GM23338 (cell line): ENCODE measurements around the gene CCDC97. TPM values are rescaled to one million over a fixed set of nuclear protein-coding genes. Genes with fewer than 3 reads are reported as not detected.

Source experiments
- ATAC-seq: fragments of 200-7000 bp; cut with Tn5 transposase; 3 replicates; pipeline ENCODE4 v1.9.1; 2020
- DNase-seq: peaks from one replicate; pipeline ENCODE4 v3.0.0-alpha.2; 2015; ENCODE audit warnings: low spot score
- H2AFZ ChIP-seq: fragments of 200-600 bp; sonication (generic); 2 replicates; pipeline ENCODE4 v1.8.0; 2016; ENCODE audit warnings: antibody characterized with exemption, mild to moderate bottlenecking, moderate library complexity
- H3F3A ChIP-seq: fragments of 200-600 bp; sonication (generic); replicated peaks from 2 replicates; pipeline ENCODE4 v1.8.0; 2017; ENCODE audit warnings: antibody characterized with exemption, mixed run types, low read depth
- H3K27ac ChIP-seq: fragments of 200-600 bp; sonication (generic); 2 replicates; pipeline ENCODE4 v1.6.1; 2016; ENCODE audit warnings: low read depth
- H3K27me3 ChIP-seq: fragments of 200-600 bp; sonication (generic); 2 replicates; pipeline ENCODE4 v1.8.0; 2016; ENCODE audit warnings: mild to moderate bottlenecking, mixed run types, moderate library complexity; ENCODE audit not compliant: insufficient read depth
- H3K36me3 ChIP-seq: fragments of 200-600 bp; sonication (generic); 2 replicates; pipeline ENCODE4 v1.8.0; 2016; ENCODE audit warnings: mild to moderate bottlenecking; ENCODE audit not compliant: insufficient read depth
- H3K4me1 ChIP-seq: fragments of 200-600 bp; sonication (generic); 2 replicates; pipeline ENCODE4 v1.8.0; 2016; ENCODE audit warnings: mild to moderate bottlenecking, moderate library complexity; ENCODE audit not compliant: insufficient read depth
- H3K4me2 ChIP-seq: fragments of 200-600 bp; sonication (generic); 2 replicates; pipeline ENCODE4 v1.7.1; 2017; ENCODE audit warnings: mixed run types
- H3K4me3 ChIP-seq: fragments of 200-600 bp; sonication (generic); 2 replicates; pipeline ENCODE4 v1.6.1; 2016; ENCODE audit warnings: mixed run types
- H3K79me2 ChIP-seq: fragments of 200-600 bp; sonication (generic); replicated peaks from 2 replicates; pipeline ENCODE4 v1.8.0; 2017; ENCODE audit warnings: mild to moderate bottlenecking; ENCODE audit not compliant: insufficient read depth
- H3K9me2 ChIP-seq: fragments of 200-600 bp; sonication (generic); 2 replicates; pipeline ENCODE4 v1.8.0; 2017; ENCODE audit not compliant: insufficient read depth
- H4K20me1 ChIP-seq: fragments of 200-600 bp; sonication (generic); replicated peaks from 2 replicates; pipeline ENCODE4 v1.8.0; 2017; ENCODE audit warnings: mild to moderate bottlenecking; ENCODE audit not compliant: insufficient read depth
- H3K27ac Mint-ChIP-seq: 2 replicates; pipeline ENCODE4 v1.8.0; 2020; ENCODE audit warnings: inconsistent platforms, mild to moderate bottlenecking, moderate library complexity, mixed read lengths
- H3K27me3 Mint-ChIP-seq: 3 replicates; pipeline ENCODE4 v1.8.0; 2022; ENCODE audit warnings: low read depth, mild to moderate bottlenecking, moderate library complexity, mixed read lengths, inconsistent platforms; ENCODE audit not compliant: insufficient read depth, poor library complexity
- H3K36me3 Mint-ChIP-seq: 3 replicates; pipeline ENCODE4 v1.8.0; 2021; ENCODE audit warnings: low read depth, mild to moderate bottlenecking, inconsistent platforms, moderate library complexity, mixed read lengths
- H3K4me1 Mint-ChIP-seq: 3 replicates; pipeline ENCODE4 v1.8.0; 2020; ENCODE audit warnings: mild to moderate bottlenecking, inconsistent platforms, mixed read lengths
- H3K4me3 Mint-ChIP-seq: 3 replicates; pipeline ENCODE4 v1.8.0; 2021; ENCODE audit warnings: moderate library complexity, mild to moderate bottlenecking, inconsistent platforms, mixed read lengths
- H3K9me3 Mint-ChIP-seq: 3 replicates; pipeline ENCODE4 v1.8.0; 2020; ENCODE audit warnings: moderate library complexity, mild to moderate bottlenecking, inconsistent platforms, mixed read lengths
- CREB1 ChIP-seq: fragments of 250-450 bp; sonication (Bioruptor Pico); IDR thresholded peaks from 2 replicates; pipeline ENCODE4 v1.5.0; 2020; ENCODE audit warnings: low read depth, mild to moderate bottlenecking, moderate library complexity
- ETS1 ChIP-seq: IDR thresholded peaks from 2 replicates; pipeline ENCODE4 v1.6.1; 2016; ENCODE audit warnings: antibody characterized with exemption
- EZH2 ChIP-seq: fragments of 200-600 bp; sonication (generic); IDR thresholded peaks from one replicate; pipeline ENCODE4 v1.8.0; 2017; ENCODE audit warnings: antibody characterized with exemption, mild to moderate bottlenecking, low read depth; ENCODE audit not compliant: unreplicated experiment
- EZH2phosphoT487 ChIP-seq: fragments of 200-600 bp; sonication (generic); IDR thresholded peaks from one replicate; pipeline ENCODE4 v1.8.1; 2018; ENCODE audit warnings: antibody characterized with exemption; ENCODE audit not compliant: unreplicated experiment
- JUNB ChIP-seq: IDR thresholded peaks from one replicate; pipeline ENCODE4 v1.6.1; 2016; ENCODE audit warnings: antibody characterized with exemption; ENCODE audit not compliant: unreplicated experiment
- POLR2AphosphoS5 ChIP-seq: IDR thresholded peaks from 2 replicates; pipeline ENCODE4 v1.6.1; 2016; ENCODE audit warnings: antibody characterized with exemption, low read depth
- REST ChIP-seq: IDR thresholded peaks from one replicate; pipeline ENCODE4 v1.6.1; 2018; ENCODE audit warnings: antibody characterized with exemption; ENCODE audit not compliant: unreplicated experiment
- ZNF114 ChIP-seq: fragments of 250-450 bp; sonication (Bioruptor Pico); IDR thresholded peaks from 2 replicates; pipeline ENCODE4 v1.5.0; 2020; ENCODE audit warnings: mild to moderate bottlenecking, moderate library complexity
- ZNF462 ChIP-seq: fragments of 250-450 bp; sonication (Bioruptor Pico); IDR thresholded peaks from 2 replicates; pipeline ENCODE4 v1.5.0; 2020; ENCODE audit warnings: mild to moderate bottlenecking, moderate library complexity
- polyA plus RNA-seq: library from polyadenylated mRNA; unstranded; fragments of >200 nt; fragmentation: Nextera tagmentation; extraction: Ambion mirVana; gene quantifications from 2 replicates; pipeline ENCODE4 v1.2.1, GENCODE V29; 2016
- total RNA-seq: library from RNA; depleted of rRNA; stranded (reverse); fragments of >200 nt; shearing (Covaris generic); gene quantifications from 2 replicates; pipeline ENCODE4 v1.2.3, GENCODE V29; 2014

Gene CCDC97
- total and polyA plus RNA-seq, 2 experiments from 2014 or later, result 8.0 to 11.0 TPM

- TF ChIP-seq ZNF462 (CRISPR knock-in tag) (no peak), ZNF114 (CRISPR knock-in tag) (no peak)
Measured at GRCh38 chr19:41367848-41368301, 57.9 kb downstream of the CCDC97 start (continued).

- Mint-ChIP-seq H3K9me3 (no peaks in the 10 kb centered on the region), H3K36me3 (no peaks in the 10 kb centered on the region), H3K4me1 (peaks cover 3% of the 10 kb centered on the region; the same call in 1 of the 3 replicates), H3K27me3 (peaks cover 6% of the 10 kb centered on the region), H3K4me3 (no peak overlapping the region), H3K27ac (no peak overlapping the region)
- H3K27me3 ChIP-seq, result no peaks in the 10 kb centered on the region
- no peaks in the 10 kb centered on the region for H3K4me1 ChIP-seq
- H2AFZ ChIP-seq, result no peak overlapping the region
- H4K20me1 ChIP-seq, result no peaks in the 10 kb centered on the region
- 0 out of 2 replicates have a peak, but pooled peaks cover 4% of the 10 kb centered on the region for H3K9me2 ChIP-seq
- no peak overlapping the region for H3K4me2 ChIP-seq
- DNase-seq (no peak), ATAC-seq (no peak)
- peaks cover 6% of the 10 kb centered on the region; the same call in 1 of the 2 replicates for H3K79me2 ChIP-seq
- H3K4me3 ChIP-seq, result no peak overlapping the region
- H3K27ac ChIP-seq, result no peak overlapping the region
- H3F3A ChIP-seq, result no peaks in the 10 kb centered on the region
- no peaks in the 10 kb centered on the region for H3K36me3 ChIP-seq
- no peak for TF ChIP-seq EZH2phosphoT487
- TF ChIP-seq EZH2, result no peak
- no peak for TF ChIP-seq CREB1 (CRISPR knock-in tag)
- TF ChIP-seq ETS1, result no peak
- no peak for TF ChIP-seq JUNB
- TF ChIP-seq REST, result no peak
- no peak for TF ChIP-seq POLR2AphosphoS5
Measured at GRCh38 chr19:41369769-41370168, 59.8 kb downstream of the CCDC97 start.
